C4-2B (cell line): Measurements from ENCODE around the gene PRRT1.

Experiments used
- H3K27ac ChIP-seq: fragments of 450-650 bp; 2 replicates; pipeline ENCODE4 v1.5.1; 2017
- ZFX ChIP-seq: fragments of 450-650 bp; IDR thresholded peaks from 2 replicates; pipeline ENCODE4 v1.6.1; 2017
- TF ChIP-seq, protein P1 (sequence below): fragments of 450-650 bp; conservative IDR thresholded peaks from 2 replicates; pipeline ENCODE4 v1.5.1; 2017; ENCODE audit warnings: mild to moderate bottlenecking

Gene PRRT1

DNA sequence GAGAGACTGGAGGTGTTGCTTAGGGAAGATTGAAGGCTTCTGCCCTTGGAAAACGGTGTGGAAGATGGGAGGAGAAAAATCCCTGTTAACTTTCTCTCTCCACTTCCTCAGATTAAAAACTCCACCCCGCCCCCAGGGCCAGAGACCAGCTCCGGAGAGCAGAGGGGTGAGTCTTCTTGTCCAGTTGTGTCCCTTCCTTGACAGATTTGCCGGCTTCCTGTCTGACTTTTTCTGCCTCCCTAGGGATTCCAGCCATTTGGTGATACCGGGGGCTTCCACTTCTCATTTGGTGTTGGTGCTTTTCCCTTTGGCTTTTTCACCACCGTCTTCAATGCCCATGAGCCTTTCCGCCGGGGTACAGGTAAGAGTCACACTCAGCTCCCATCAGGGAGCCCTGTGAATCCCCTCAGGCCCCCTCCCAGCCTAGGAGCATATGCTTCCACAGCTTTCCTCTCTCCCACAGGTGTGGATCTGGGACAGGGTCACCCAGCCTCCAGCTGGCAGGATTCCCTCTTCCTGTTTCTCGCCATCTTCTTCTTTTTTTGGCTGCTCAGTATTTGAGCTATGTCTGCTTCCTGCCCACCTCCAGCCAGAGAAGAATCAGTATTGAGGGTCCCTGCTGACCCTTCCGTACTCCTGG, 28.1 kb upstream of the PRRT1 start:
- H3K27ac ChIP-seq = no peak overlapping the region
- TF ChIP-seq, protein P1, sequence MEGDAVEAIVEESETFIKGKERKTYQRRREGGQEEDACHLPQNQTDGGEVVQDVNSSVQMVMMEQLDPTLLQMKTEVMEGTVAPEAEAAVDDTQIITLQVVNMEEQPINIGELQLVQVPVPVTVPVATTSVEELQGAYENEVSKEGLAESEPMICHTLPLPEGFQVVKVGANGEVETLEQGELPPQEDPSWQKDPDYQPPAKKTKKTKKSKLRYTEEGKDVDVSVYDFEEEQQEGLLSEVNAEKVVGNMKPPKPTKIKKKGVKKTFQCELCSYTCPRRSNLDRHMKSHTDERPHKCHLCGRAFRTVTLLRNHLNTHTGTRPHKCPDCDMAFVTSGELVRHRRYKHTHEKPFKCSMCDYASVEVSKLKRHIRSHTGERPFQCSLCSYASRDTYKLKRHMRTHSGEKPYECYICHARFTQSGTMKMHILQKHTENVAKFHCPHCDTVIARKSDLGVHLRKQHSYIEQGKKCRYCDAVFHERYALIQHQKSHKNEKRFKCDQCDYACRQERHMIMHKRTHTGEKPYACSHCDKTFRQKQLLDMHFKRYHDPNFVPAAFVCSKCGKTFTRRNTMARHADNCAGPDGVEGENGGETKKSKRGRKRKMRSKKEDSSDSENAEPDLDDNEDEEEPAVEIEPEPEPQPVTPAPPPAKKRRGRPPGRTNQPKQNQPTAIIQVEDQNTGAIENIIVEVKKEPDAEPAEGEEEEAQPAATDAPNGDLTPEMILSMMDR = no peak
- no peak for TF ChIP-seq ZFX

DNA sequence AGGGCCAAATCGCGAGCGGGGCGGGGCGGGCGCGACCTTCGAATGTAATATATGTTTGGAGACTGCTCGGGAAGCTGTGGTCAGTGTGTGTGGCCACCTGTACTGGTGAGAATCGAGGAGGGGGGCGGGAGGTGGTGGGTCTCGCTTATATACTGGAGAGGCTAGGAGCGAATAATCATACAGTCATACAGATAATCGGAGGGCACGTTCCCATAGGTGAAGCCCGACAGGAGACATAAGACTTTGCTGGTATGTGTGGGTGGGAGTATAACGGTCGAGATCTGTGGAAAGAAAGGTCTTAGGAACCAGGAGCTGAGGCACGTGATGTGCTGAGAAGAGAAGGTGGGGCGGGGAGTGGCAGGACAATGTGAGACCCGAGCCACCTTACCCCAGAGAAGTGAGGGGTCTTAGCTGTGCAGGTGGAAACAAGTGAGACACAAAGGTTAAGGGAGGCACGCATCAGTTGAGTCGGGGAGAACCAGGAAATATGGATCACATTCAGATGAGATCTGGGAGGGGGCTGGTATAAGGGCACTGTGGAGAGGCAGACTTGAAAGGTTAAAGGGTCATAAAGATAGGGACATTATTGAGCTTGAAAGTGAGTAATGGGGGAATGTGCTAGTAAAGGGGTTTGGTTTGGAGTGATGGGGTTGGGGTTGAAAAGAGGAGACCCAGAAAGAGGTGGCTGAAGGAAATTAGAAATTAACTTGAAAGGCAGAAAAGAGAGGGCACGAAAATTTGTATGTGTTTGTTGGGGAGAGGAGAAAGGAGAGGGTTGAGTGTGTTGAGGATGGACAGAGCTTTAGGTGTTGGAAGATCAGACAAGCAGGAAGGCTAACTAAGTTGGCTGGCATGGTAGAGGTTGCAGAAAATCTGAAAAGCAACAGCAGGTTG, 27.1 kb upstream of the PRRT1 start:
- TF ChIP-seq, protein P1 = no peak
- no peak for TF ChIP-seq ZFX

DNA sequence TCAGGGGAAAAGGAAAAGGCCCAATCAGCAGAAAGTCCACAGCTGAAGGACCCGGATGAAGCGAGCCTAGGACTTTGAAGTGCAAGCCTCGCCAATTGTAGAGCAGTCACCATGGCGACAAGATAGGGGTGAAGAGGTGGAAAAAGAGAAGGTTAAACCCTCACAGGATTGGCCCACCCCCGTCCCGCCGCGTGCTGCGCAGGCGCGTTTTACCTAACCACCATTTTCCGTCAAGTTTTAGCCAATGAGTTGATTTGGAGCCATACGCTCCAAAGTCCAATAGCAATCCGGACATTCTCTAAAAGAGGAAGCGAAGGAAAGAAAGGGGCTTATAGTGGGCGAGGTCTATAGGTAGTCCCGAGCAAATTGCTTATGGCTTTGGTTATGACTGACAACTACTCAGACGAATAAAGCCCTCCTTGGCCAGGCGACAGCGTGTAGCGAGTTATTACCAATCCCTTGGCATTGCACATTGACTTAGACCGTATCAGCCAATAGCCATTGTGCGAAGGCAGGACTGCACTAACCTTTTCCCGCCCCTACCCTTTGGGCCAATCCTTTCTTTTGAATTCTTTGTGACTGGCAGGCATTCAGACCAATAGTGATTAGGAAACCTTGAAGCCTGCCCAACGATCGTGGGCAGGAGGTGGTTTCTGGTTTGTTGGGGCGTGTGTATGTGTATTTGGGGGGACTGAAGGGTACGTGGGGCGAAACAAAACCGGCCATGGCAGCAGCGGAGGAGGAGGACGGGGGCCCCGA, 26.2 kb upstream of the PRRT1 start, which contains the start of gene RNF5:
Gene RNF5 (plus strand): TSS at position 618 of the 759 bp plus-strand sequence. CDS start 107 bp downstream, at position 725.
- H3K27ac ChIP-seq = peak within 1 kb of the TSS; percentile 81
- TF ChIP-seq, protein P1 = no peak
- no peak for TF ChIP-seq ZFX

More for the DNA sequence above, 27.1 kb upstream of the PRRT1 start:
- H3K27ac ChIP-seq = peak overlapping the region; percentile 81

DNA sequence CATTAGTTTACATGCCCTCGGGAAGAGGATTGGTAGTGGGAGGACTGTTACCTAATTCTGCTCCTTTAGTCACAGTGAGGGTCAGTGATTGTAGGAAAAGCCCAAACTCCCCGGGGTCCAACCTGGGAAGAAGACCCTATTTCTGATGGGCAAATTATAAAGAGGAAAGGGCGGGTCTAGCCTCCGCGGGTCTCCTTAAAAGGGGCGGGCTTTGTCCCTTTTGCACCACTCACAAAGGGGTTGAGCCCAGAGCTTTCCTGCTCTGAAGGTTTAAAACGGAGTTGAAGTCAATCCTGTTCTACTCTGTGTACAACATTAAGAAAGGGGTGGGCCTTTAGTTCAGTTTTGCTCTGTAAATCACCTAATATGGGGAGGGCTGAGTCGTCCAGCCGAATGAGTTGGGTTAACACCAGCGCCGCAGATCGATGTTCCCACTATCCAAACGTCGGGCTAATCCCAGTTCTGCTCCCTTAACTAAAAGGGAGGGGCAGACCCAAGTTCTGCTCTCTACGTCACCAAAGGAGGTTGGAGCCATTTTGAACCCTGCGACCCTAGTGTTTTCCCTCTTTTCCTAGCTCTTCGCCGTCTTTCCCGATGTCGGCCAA, 25.5 kb upstream of the PRRT1 start:
- peak overlapping the region; percentile 81 for H3K27ac ChIP-seq
- TF ChIP-seq ZFX = no peak
- TF ChIP-seq, protein P1 = no peak

DNA sequence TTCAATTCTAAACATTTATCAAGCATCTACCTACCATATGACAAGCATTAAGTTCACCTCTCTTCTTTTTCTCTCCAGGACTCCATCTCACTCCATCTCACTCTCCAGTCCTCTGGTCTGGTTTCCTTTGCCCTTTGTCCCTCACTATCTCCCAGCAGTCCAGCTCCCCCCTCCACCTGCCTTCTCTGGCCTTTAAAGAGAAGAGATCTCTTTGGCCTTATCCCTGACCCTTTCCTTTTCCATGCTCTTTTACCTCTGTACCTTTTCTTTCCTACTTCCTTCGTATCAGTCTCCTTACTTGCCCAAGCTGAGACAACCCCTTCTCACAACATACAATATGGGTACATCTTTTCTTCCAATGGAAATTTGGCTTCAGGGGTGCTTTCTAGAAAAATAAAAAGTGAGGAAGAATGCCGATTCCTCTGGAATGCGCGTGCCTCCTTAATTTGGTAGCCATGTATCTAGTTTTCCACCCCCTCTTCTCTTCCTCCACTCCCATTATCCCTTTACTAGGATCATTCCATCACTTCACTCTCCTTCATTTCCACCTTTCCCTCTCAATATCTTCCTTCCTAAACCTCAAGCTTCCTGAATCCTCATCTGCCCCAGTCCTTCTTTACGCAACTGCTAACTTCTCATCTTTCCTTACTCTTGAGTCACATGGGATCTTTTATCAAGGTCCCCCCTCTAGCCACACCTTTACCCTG, 24.9 kb upstream of the PRRT1 start:
- TF ChIP-seq ZFX = no peak
- TF ChIP-seq, protein P1 = no peak
- H3K27ac ChIP-seq = peak overlapping the region; percentile 81

DNA sequence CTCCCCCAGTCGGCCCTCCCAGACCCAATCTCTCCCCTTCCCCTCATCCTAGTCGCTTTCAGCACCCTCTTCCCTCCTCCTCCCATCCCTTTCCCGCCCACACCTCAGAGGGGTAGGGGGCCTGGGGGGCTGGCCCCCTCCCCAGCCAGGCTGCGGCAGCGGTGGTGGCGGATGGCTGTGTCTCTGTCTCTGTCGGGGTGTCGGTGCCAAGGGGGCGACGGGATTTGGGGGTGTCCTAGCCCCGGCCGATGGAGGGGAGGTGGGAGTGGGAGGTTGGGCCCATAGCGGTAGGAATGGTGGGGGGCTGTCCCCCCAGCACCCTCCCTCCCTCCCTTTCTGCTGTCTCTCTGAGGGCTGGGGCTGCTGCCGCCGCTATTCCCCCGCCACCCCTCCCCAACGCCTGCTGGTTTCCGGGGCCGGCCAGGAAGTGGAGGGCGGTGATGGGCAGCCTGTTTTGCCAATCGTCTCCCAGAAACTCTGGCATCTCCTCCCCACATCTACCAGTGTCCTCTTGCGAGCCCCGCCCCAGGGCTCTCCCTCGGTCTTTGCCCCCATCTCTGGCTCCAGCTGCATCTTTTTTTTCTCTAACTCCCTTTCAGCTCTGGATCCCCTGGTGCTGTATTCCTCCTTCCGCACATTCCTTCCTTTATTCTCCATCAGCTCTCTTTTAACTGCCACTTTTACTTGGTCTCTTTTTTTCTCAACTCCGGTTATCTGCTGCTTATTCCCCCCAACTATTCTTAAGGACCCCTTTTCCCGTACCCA, 24.2 kb upstream of the PRRT1 start, which contains the start of gene AGPAT1:
Gene AGPAT1 (minus strand): TSS at position 374 of the 765 bp plus-strand sequence. CDS start 4,588 bp downstream, outside the sequence.
- TF ChIP-seq ZFX = no peak
- TF ChIP-seq, protein P1 = no peak
- peak within 1 kb of the TSS; percentile 81 for H3K27ac ChIP-seq
